VCaP (cell line): ENCODE data around the gene BCL7C.
"Not testable (repeated sequence)": the region's sequence is repeated elsewhere in the genome, so short reads cannot be mapped to it uniquely, and the experiment has no call there.

Source experiments
- H3K27ac ChIP-seq: fragments of 450-650 bp; 2 replicates; pipeline ENCODE4 v1.5.1; 2017
- TF ChIP-seq, protein P1 (sequence below): fragments of 450-650 bp; conservative IDR thresholded peaks from 2 replicates; pipeline ENCODE4 v1.5.1; 2017; ENCODE audit warnings: mild to moderate bottlenecking, moderate library complexity

BCL7C gene

GRCh38 chr16:30896889-30897733, 3.2 kb upstream of the BCL7C start:
- TF ChIP-seq, protein P1, sequence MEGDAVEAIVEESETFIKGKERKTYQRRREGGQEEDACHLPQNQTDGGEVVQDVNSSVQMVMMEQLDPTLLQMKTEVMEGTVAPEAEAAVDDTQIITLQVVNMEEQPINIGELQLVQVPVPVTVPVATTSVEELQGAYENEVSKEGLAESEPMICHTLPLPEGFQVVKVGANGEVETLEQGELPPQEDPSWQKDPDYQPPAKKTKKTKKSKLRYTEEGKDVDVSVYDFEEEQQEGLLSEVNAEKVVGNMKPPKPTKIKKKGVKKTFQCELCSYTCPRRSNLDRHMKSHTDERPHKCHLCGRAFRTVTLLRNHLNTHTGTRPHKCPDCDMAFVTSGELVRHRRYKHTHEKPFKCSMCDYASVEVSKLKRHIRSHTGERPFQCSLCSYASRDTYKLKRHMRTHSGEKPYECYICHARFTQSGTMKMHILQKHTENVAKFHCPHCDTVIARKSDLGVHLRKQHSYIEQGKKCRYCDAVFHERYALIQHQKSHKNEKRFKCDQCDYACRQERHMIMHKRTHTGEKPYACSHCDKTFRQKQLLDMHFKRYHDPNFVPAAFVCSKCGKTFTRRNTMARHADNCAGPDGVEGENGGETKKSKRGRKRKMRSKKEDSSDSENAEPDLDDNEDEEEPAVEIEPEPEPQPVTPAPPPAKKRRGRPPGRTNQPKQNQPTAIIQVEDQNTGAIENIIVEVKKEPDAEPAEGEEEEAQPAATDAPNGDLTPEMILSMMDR: no peak
- no peak overlapping the region for H3K27ac ChIP-seq

- TF ChIP-seq, protein P1: no peak
- no peak within 1 kb of the TSS for H3K27ac ChIP-seq
Observed at GRCh38 chr16:30896261-30896888, 2.5 kb upstream of the BCL7C start, which contains the start of gene CTF1. TSS of gene CTF1 (plus strand) at chr16:30896614. CDS start at chr16:30896644, 30 bp downstream.

DNA sequence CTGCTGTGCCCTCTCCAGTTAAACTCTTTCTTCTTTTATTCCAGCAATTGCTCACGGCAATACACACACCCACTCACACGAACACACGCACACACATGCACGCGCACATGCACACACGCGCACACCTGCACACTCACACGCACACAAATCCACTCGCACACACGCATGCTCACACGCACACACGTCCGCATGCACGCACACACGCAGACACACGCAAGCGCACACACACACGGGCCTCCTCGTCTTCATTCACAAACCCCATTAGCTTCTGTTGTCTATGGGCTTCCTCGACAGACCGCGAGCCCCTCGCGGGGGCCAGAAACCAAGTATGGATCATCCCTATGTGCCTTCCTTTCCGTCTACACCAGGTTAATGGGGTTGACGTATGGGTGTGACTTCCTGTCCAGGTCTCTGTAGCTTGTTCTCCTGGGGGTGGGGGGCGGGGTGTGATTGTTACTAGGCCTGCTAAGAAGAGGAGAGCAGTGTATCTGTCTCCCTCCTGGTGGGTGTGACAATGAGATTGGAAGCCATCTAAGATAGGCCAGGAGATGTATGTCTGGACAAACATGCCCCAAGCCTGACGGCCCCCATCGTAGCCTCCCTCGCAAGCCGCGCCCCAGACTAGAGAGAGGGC, 1.9 kb upstream of the BCL7C start:
- TF ChIP-seq, protein P1: no peak
- no peak overlapping the region for H3K27ac ChIP-seq

- TF ChIP-seq, protein P1: no peak
Observed at GRCh38 chr16:30894540-30895368, 877 bp upstream of the BCL7C start.

GRCh38 chr16:30893417-30893743, 497 bp downstream of the BCL7C start:
- TF ChIP-seq, protein P1: no peak
- peak overlapping the region; percentile 70 for H3K27ac ChIP-seq

More at GRCh38 chr16:30894540-30895368, 877 bp upstream of the BCL7C start:
- H3K27ac ChIP-seq: peak overlapping the region; percentile 70

GRCh38 chr16:30892670-30893416, 1.0 kb downstream of the BCL7C start:
- H3K27ac ChIP-seq: peak overlapping the region; percentile 70; the same call in 1 of the 2 replicates
- TF ChIP-seq, protein P1: no peak

GRCh38 chr16:30891043-30891823, 2.6 kb downstream of the BCL7C start:
- H3K27ac ChIP-seq: not testable (repeated sequence)
